ENCODE data around the gene FOXO3.

DNA sequence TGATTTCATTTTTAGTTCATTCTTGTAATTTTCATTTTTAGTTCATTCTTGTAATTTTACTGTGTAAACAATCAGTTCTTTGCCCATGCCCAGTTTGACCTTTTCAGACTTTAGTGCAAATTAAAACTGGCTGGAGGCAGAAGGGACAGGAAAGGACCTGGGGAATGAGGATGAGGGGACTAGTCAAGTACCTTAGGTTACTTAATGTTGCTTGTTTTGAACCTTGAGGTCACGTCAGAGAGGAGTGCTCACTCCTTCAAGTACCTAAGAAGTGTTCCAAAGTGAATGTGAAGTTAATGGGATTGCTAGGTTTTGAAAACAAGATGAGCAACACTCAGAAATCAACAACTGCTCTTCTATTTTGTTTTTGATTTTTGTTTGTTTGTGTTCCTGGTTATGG, 82.5 kb downstream of the FOXO3 start:
- TF ChIP-seq CTCF (IDR thresholded peaks at IDR 0.05; ENCODE audit: low read depth, low read length), result no peak
- TF ChIP-seq EZH2phosphoT487 (IDR thresholded peaks at IDR 0.05; ENCODE audit: low read depth), result no peak

All from OCI-LY3 (cell line).